DMS53 treated with DMSO at 0.1 percent for 48 hours (cell line): Measurements from ENCODE around the gene NTF3.

Experiments
- DNase-seq: peaks from one replicate; lab custom pipeline; 2025; ENCODE audit not compliant: unreplicated experiment; lab: John Stamatoyannopoulos, UW

The NTF3 gene

GRCh38 chr12:5509557-5509956 lies 77.6 kb downstream of the NTF3 start:
- DNase-seq = no peak

- DNase-seq = no peak
Observed at GRCh38 chr12:5510251-5510805, 78.4 kb downstream of the NTF3 start.

- DNase-seq = no peak
Observed at GRCh38 chr12:5511256-5511643, 79.3 kb downstream of the NTF3 start.

- no peak for DNase-seq
Observed at GRCh38 chr12:5511644-5512600, 80.0 kb downstream of the NTF3 start.

GRCh38 chr12:5512601-5512970 lies 80.7 kb downstream of the NTF3 start:
- no peak for DNase-seq

GRCh38 chr12:5513406-5513805 lies 81.5 kb downstream of the NTF3 start:
- no peak for DNase-seq

- DNase-seq = no peak
Observed at GRCh38 chr12:5514016-5514415, 82.1 kb downstream of the NTF3 start.

GRCh38 chr12:5514545-5514944 lies 82.6 kb downstream of the NTF3 start:
- no peak for DNase-seq

GRCh38 chr12:5515458-5515857 lies 83.5 kb downstream of the NTF3 start:
- no peak for DNase-seq

- DNase-seq = no peak
Observed at GRCh38 chr12:5516371-5517241, 84.7 kb downstream of the NTF3 start.

- DNase-seq = no peak
Observed at GRCh38 chr12:5518584-5519365, 86.9 kb downstream of the NTF3 start.

GRCh38 chr12:5520037-5520436 lies 88.1 kb downstream of the NTF3 start:
- DNase-seq = no peak

GRCh38 chr12:5520831-5521230 lies 88.9 kb downstream of the NTF3 start:
- no peak for DNase-seq

- DNase-seq = no peak
Observed at GRCh38 chr12:5521456-5522325, 89.8 kb downstream of the NTF3 start.

- no peak for DNase-seq
Observed at GRCh38 chr12:5522432-5523335, 90.8 kb downstream of the NTF3 start.

GRCh38 chr12:5523396-5524115 lies 91.6 kb downstream of the NTF3 start:
- no peak for DNase-seq

- no peak for DNase-seq
Observed at GRCh38 chr12:5524116-5524768, 92.3 kb downstream of the NTF3 start.
